ENCODE measurements around the gene ZDHHC18.
A peak's percentile ranks its signal among the peaks of the same experiment; 100 is the strongest.
"Not testable (repeated sequence)": the region's sequence is repeated elsewhere in the genome, so short reads cannot be mapped to it uniquely, and the experiment has no call there.

ZDHHC18 gene

GRCh38 chr1:26857473-26858060, 31.1 kb downstream of the ZDHHC18 start:
- no peak for DNase-seq (ENCODE audit: extremely low read depth in 1 of 2, low read depth in 1 of 2)

- DNase-seq (ENCODE audit: extremely low read depth in 1 of 2, low read depth in 1 of 2), result no peak
Observed at GRCh38 chr1:26858160-26858559, 31.7 kb downstream of the ZDHHC18 start.

- DNase-seq (ENCODE audit: extremely low read depth in 1 of 2, low read depth in 1 of 2), result no peak
Observed at GRCh38 chr1:26858891-26859640, 32.6 kb downstream of the ZDHHC18 start.

- no peak for DNase-seq (ENCODE audit: extremely low read depth in 1 of 2, low read depth in 1 of 2)
Observed at GRCh38 chr1:26861286-26861701, 34.8 kb downstream of the ZDHHC18 start.

GRCh38 chr1:26861889-26862378, 35.4 kb downstream of the ZDHHC18 start:
- no peak for DNase-seq (ENCODE audit: extremely low read depth in 1 of 2, low read depth in 1 of 2)

- peak; percentile 31 to 53 for DNase-seq (ENCODE audit: extremely low read depth in 1 of 2, low read depth in 1 of 2)
Observed at GRCh38 chr1:26862781-26863684, 36.5 kb downstream of the ZDHHC18 start, which contains the start of gene SFN. TSS of gene SFN (plus strand) at chr1:26863149. CDS start at chr1:26863213, 64 bp downstream.

GRCh38 chr1:26863685-26864077, 37.2 kb downstream of the ZDHHC18 start:
- no peak for DNase-seq (ENCODE audit: extremely low read depth in 1 of 2, low read depth in 1 of 2)

- peak; percentile 93 to 98 for DNase-seq (ENCODE audit: extremely low read depth in 1 of 2, low read depth in 1 of 2)
Observed at GRCh38 chr1:26864610-26865480, 38.4 kb downstream of the ZDHHC18 start.

- DNase-seq (ENCODE audit: extremely low read depth in 1 of 2, low read depth in 1 of 2), result not testable (repeated sequence)
Observed at GRCh38 chr1:26873097-26873496, 46.6 kb downstream of the ZDHHC18 start.

- DNase-seq (ENCODE audit: extremely low read depth in 1 of 2, low read depth in 1 of 2), result no peak
Observed at GRCh38 chr1:26874896-26875295, 48.4 kb downstream of the ZDHHC18 start.

GRCh38 chr1:26877326-26877725, 50.8 kb downstream of the ZDHHC18 start:
- no peak for DNase-seq (ENCODE audit: extremely low read depth in 1 of 2, low read depth in 1 of 2)

GRCh38 chr1:26879793-26880192, 53.3 kb downstream of the ZDHHC18 start:
- no peak for DNase-seq (ENCODE audit: extremely low read depth in 1 of 2, low read depth in 1 of 2)

GRCh38 chr1:26881611-26882010, 55.1 kb downstream of the ZDHHC18 start:
- DNase-seq (ENCODE audit: extremely low read depth in 1 of 2, low read depth in 1 of 2), result not testable (repeated sequence)

GRCh38 chr1:26882696-26883463, 56.4 kb downstream of the ZDHHC18 start:
- no peak for DNase-seq (ENCODE audit: extremely low read depth in 1 of 2, low read depth in 1 of 2)

GRCh38 chr1:26887125-26887524, 60.6 kb downstream of the ZDHHC18 start:
- DNase-seq (ENCODE audit: extremely low read depth in 1 of 2, low read depth in 1 of 2), result no peak

GRCh38 chr1:26888231-26888630, 61.7 kb downstream of the ZDHHC18 start:
- DNase-seq (ENCODE audit: extremely low read depth in 1 of 2, low read depth in 1 of 2), result no peak

- DNase-seq (ENCODE audit: extremely low read depth in 1 of 2, low read depth in 1 of 2), result peak; percentile 53 to 73
Observed at GRCh38 chr1:26889551-26890466, 63.3 kb downstream of the ZDHHC18 start, which contains the start of gene GPN2. TSS of gene GPN2 (minus strand) at chr1:26890283. CDS start at chr1:26890096, 187 bp downstream.

GRCh38 chr1:26890467-26890796, 63.9 kb downstream of the ZDHHC18 start:
- DNase-seq (ENCODE audit: extremely low read depth in 1 of 2, low read depth in 1 of 2), result no peak
